ENCODE results near the gene TTC9C.
A peak's percentile ranks its signal among the peaks of the same experiment; 100 is the strongest.

TTC9C gene

GRCh38 chr11:62709247-62710000 is 18.9 kb upstream of the TTC9C start:
- TF ChIP-seq RAD21 (IDR thresholded peaks at IDR 0.05; ENCODE audit: low read depth) (no peak), CREB1 (IDR thresholded peaks at IDR 0.05; ENCODE audit: low read depth) (no peak), REST (IDR thresholded peaks at IDR 0.05; ENCODE audit: low read depth) (no peak), YY1 (IDR thresholded peaks at IDR 0.05; ENCODE audit: low read depth) (peak; percentile 77), EP300 (IDR thresholded peaks at IDR 0.05; ENCODE audit: borderline replicate concordance) (no peak), FOXM1 (IDR thresholded peaks at IDR 0.05; ENCODE audit: borderline replicate concordance, low read depth) (no peak)

DNA sequence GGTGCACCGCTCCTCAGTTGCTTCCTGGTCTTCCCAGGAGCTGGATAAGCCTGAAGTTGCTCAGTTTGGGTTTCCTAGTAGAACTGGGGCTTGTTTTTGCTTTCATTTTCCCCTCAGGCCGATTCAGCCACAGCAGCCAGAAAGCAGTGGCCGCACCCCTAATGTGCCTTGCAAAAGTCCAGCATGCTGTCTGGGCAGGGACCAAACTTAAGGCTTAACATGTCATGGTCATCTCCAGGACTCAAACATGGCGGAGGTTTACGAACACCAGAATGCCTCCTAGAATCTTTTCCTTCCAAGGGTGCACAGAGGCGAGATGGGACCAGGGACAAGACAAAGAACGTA is 18.3 kb upstream of the TTC9C start:
- TF ChIP-seq TEAD4 (IDR thresholded peaks at IDR 0.05) (no peak), NFIC (IDR thresholded peaks at IDR 0.05) (no peak), EP300 (IDR thresholded peaks at IDR 0.05; ENCODE audit: borderline replicate concordance) (no peak), RAD21 (IDR thresholded peaks at IDR 0.05; ENCODE audit: low read depth) (no peak), ZBTB7A (IDR thresholded peaks at IDR 0.05; ENCODE audit: low read depth) (no peak), YY1 (IDR thresholded peaks at IDR 0.05; ENCODE audit: low read depth) (no peak), TCF12 (IDR thresholded peaks at IDR 0.05; ENCODE audit: low read depth) (no peak), CEBPB (IDR thresholded peaks at IDR 0.05) (no peak), CREB1 (IDR thresholded peaks at IDR 0.05; ENCODE audit: low read depth) (no peak), REST (IDR thresholded peaks at IDR 0.05; ENCODE audit: low read depth) (no peak), TAF1 (IDR thresholded peaks at IDR 0.05; ENCODE audit: low read depth) (no peak), USF1 (IDR thresholded peaks at IDR 0.05) (no peak), EGR1 (IDR thresholded peaks at IDR 0.05) (no peak)
- TF ChIP-seq, protein P1, sequence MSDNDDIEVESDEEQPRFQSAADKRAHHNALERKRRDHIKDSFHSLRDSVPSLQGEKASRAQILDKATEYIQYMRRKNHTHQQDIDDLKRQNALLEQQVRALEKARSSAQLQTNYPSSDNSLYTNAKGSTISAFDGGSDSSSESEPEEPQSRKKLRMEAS (IDR thresholded peaks at IDR 0.05): no peak

DNA sequence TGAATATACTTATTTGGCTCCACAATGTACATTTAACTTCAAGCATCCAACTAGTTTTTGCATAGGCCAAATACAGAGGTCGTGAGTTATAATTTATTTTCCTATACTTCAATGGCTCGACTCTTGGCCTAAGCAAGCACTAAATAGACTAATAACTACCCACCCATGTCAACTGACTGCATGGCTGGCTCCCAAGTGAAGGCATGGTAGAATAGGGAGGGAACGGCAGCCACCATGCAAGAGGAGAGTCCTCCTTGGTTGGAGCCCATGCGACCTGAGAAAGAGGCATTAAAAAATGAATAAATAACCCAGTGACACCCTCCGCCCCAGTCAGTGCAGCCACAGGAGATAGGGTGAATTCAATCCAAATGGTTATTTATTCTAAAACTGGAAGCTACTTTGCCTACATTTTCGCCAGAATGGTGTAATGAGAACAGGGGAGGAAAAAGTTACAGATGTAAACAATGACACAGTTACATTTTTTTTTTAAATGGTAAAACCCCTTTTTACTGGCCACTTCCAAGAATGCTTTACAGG is 15.9 kb upstream of the TTC9C start:
- no peak for TF ChIP-seq RAD21 (IDR thresholded peaks at IDR 0.05; ENCODE audit: low read depth)
- TF ChIP-seq EGR1 (IDR thresholded peaks at IDR 0.05): no peak
- TF ChIP-seq CREB1 (IDR thresholded peaks at IDR 0.05; ENCODE audit: low read depth): no peak
- no peak for TF ChIP-seq TAF1 (IDR thresholded peaks at IDR 0.05; ENCODE audit: low read depth)
- TF ChIP-seq TEAD4 (IDR thresholded peaks at IDR 0.05): no peak
- TF ChIP-seq TCF12 (IDR thresholded peaks at IDR 0.05; ENCODE audit: low read depth): no peak
- TF ChIP-seq, protein P1 (IDR thresholded peaks at IDR 0.05): no peak
- TF ChIP-seq CEBPB (IDR thresholded peaks at IDR 0.05): no peak

- TF ChIP-seq NFIC (IDR thresholded peaks at IDR 0.05) (no peak), EP300 (IDR thresholded peaks at IDR 0.05; ENCODE audit: borderline replicate concordance) (no peak), FOXM1 (IDR thresholded peaks at IDR 0.05; ENCODE audit: borderline replicate concordance, low read depth) (no peak), CREB1 (IDR thresholded peaks at IDR 0.05; ENCODE audit: low read depth) (no peak), EGR1 (IDR thresholded peaks at IDR 0.05) (no peak), USF1 (IDR thresholded peaks at IDR 0.05) (no peak), REST (IDR thresholded peaks at IDR 0.05; ENCODE audit: low read depth) (no peak), TCF12 (IDR thresholded peaks at IDR 0.05; ENCODE audit: low read depth) (no peak), TEAD4 (IDR thresholded peaks at IDR 0.05) (no peak), CEBPB (IDR thresholded peaks at IDR 0.05) (no peak)
- TF ChIP-seq, protein P1 (IDR thresholded peaks at IDR 0.05): no peak
Measured at GRCh38 chr11:62712861-62713260, 15.4 kb upstream of the TTC9C start.
